AG09309 (cell line): Measurements from ENCODE around the gene ATP2B3.
A peak's percentile ranks its signal among the peaks of the same experiment; 100 is the strongest.

Source experiments
- DNase-seq: peaks from one replicate; pipeline ENCODE4 v3.0.0-alpha.2; 2010; ENCODE audit warnings: low read depth
- H3K4me3 ChIP-seq: 2 replicates; pipeline ENCODE4 v1.5.1; 2011; ENCODE audit warnings: mild to moderate bottlenecking, low read depth, low read length, moderate library complexity; ENCODE audit not compliant: control insufficient read depth
- CTCF ChIP-seq: IDR thresholded peaks from 2 replicates; pipeline ENCODE4 v1.5.1; 2011; ENCODE audit warnings: mild to moderate bottlenecking, low read depth, low read length, inconsistent platforms; ENCODE audit not compliant: insufficient read depth, control insufficient read depth; ENCODE audit errors: missing control alignments

Gene ATP2B3

GRCh38 chrX:153533091-153533490, 15.6 kb downstream of the ATP2B3 start:
- no peak overlapping the region for H3K4me3 ChIP-seq
- DNase-seq = no peak
- TF ChIP-seq CTCF = no peak

GRCh38 chrX:153537080-153537479, 19.6 kb downstream of the ATP2B3 start:
- H3K4me3 ChIP-seq = no peak overlapping the region
- no peak for DNase-seq
- no peak for TF ChIP-seq CTCF

- H3K4me3 ChIP-seq = no peak overlapping the region
- no peak for TF ChIP-seq CTCF
- DNase-seq = no peak
Observed at GRCh38 chrX:153537526-153538295, 20.3 kb downstream of the ATP2B3 start.

GRCh38 chrX:153538424-153538823, 21.0 kb downstream of the ATP2B3 start:
- no peak overlapping the region for H3K4me3 ChIP-seq
- no peak for TF ChIP-seq CTCF
- DNase-seq = no peak

GRCh38 chrX:153539171-153539978, 21.9 kb downstream of the ATP2B3 start:
- DNase-seq = no peak
- TF ChIP-seq CTCF = peak; percentile 96
- H3K4me3 ChIP-seq = no peak overlapping the region

- no peak for TF ChIP-seq CTCF
- no peak for DNase-seq
Observed at GRCh38 chrX:153539979-153540358, 22.5 kb downstream of the ATP2B3 start.

More at GRCh38 chrX:153539979-153540358, 22.5 kb downstream of the ATP2B3 start:
- H3K4me3 ChIP-seq = no peak overlapping the region
